Left ventricle myocardium inferior (tissue), 1 donor: ENCODE results near the gene DAB1. TPM values are rescaled to one million over a fixed set of nuclear protein-coding genes. Genes with fewer than 3 reads are reported as not detected.

Experiments
- DNase-seq: peaks from one replicate; pipeline ENCODE4 v3.0.0-alpha.2; 2020
- H3K27ac ChIP-seq: fragments of 200-600 bp; replicated peaks from 2 replicates; pipeline ENCODE4 v1.8.0; 2021
- H3K27me3 ChIP-seq: fragments of 200-600 bp; 2 replicates; pipeline ENCODE4 v1.8.0; 2021; ENCODE audit warnings: low read depth
- H3K36me3 ChIP-seq: fragments of 200-600 bp; 2 replicates; pipeline ENCODE4 v1.8.0; 2021
- H3K4me1 ChIP-seq: fragments of 200-600 bp; 2 replicates; pipeline ENCODE4 v1.8.0; 2021
- H3K4me3 ChIP-seq: fragments of 200-600 bp; 2 replicates; pipeline ENCODE4 v1.8.0; 2021; ENCODE audit warnings: mild to moderate bottlenecking, moderate library complexity
- H3K9me3 ChIP-seq: fragments of 200-600 bp; replicated peaks from 2 replicates; pipeline ENCODE4 v1.8.0; 2021
- CTCF ChIP-seq: fragments of 200-600 bp; IDR thresholded peaks from 2 replicates; pipeline ENCODE4 v1.8.0; 2021; ENCODE audit warnings: antibody characterized with exemption, mild to moderate bottlenecking, borderline replicate concordance
- intact Hi-C: fragments of 100-400 bp; cut with micrococcal nuclease; formaldehyde crosslinking; loops from one replicate; pipeline ENCODE4 v1.11.0; 2022
- total RNA-seq: library from RNA; stranded (reverse); fragmentation: NEBNext Ultra II Directional; extraction: Animal tissue kit (Norgen Biotek cat#: 25700); gene quantifications from one replicate; pipeline ENCODE4 v1.2.1, GENCODE V29; 2021
- donor health status: DM: no; HTN: yes; CAD: no; lungs with severe emphysema.

The DAB1 gene
- total RNA-seq, 1 donor from 2014 or later, result 0.77 TPM

GRCh38 chr1:57124170-57124569, 299.7 kb downstream of the DAB1 start:
- Histone ChIP-seq H3K36me3 (no peaks in the 10 kb centered on the region), H3K27ac (no peak overlapping the region), H3K27me3 (no peaks in the 10 kb centered on the region), H3K4me1 (no peaks in the 10 kb centered on the region), H3K4me3 (no peak overlapping the region), H3K9me3 (no peaks in the 10 kb centered on the region)
- intact Hi-C loops, result no loop called here
- TF ChIP-seq CTCF, result no peak
- DNase-seq, result no peak

GRCh38 chr1:57122031-57122430, 301.8 kb downstream of the DAB1 start:
- H3K9me3 ChIP-seq, result no peaks in the 10 kb centered on the region
- no peaks in the 10 kb centered on the region for H3K27me3 ChIP-seq
- TF ChIP-seq CTCF, result no peak
- H3K4me3 ChIP-seq, result no peak overlapping the region
- no peak for DNase-seq
- peaks cover under 1% of the 10 kb centered on the region for H3K4me1 ChIP-seq
- intact Hi-C loops, result no loop called here
- H3K27ac ChIP-seq, result no peak overlapping the region
- H3K36me3 ChIP-seq, result no peaks in the 10 kb centered on the region

- TF ChIP-seq CTCF, result no peak
- intact Hi-C loops, result no loop called here
Observed at GRCh38 chr1:57118948-57119603, 304.8 kb downstream of the DAB1 start.

GRCh38 chr1:57117753-57118152, 306.1 kb downstream of the DAB1 start:
- Histone ChIP-seq H3K27ac (no peak overlapping the region), H3K36me3 (no peaks in the 10 kb centered on the region), H3K4me1 (peaks cover 24% of the 10 kb centered on the region), H3K9me3 (no peaks in the 10 kb centered on the region), H3K4me3 (no peak overlapping the region), H3K27me3 (no peaks in the 10 kb centered on the region)
- no peak for TF ChIP-seq CTCF
- DNase-seq, result no peak
- intact Hi-C loops, result no loop called here

More at GRCh38 chr1:57118948-57119603, 304.8 kb downstream of the DAB1 start:
- no peak overlapping the region for H3K4me3 ChIP-seq
- no peaks in the 10 kb centered on the region for H3K9me3 ChIP-seq
- H3K36me3 ChIP-seq, result no peaks in the 10 kb centered on the region
- H3K4me1 ChIP-seq, result peaks cover 24% of the 10 kb centered on the region
- H3K27ac ChIP-seq, result no peak overlapping the region
- H3K27me3 ChIP-seq, result no peaks in the 10 kb centered on the region
- DNase-seq, result no peak

- no peaks in the 10 kb centered on the region for H3K9me3 ChIP-seq
- no peak for DNase-seq
- intact Hi-C loops, result no loop called here
- peaks cover 24% of the 10 kb centered on the region for H3K4me1 ChIP-seq
- no peak for TF ChIP-seq CTCF
- H3K36me3 ChIP-seq, result no peaks in the 10 kb centered on the region
- no peaks in the 10 kb centered on the region for H3K27me3 ChIP-seq
- no peak overlapping the region for H3K4me3 ChIP-seq
- no peak overlapping the region for H3K27ac ChIP-seq
Observed at GRCh38 chr1:57116871-57117270, 307.0 kb downstream of the DAB1 start.
